RPMI7951 (cell line): Measurements from ENCODE around the gene CDH3. TPM values are rescaled to one million over a fixed set of nuclear protein-coding genes. Genes with fewer than 3 reads are reported as not detected.

Experiments
- DNase-seq: peaks from one replicate; pipeline ENCODE4 v3.0.0-alpha.2; 2012; ENCODE audit warnings: low read depth
- total RNA-seq: library from RNA; depleted of rRNA; stranded (reverse); fragments of >200 nt; shearing (Covaris generic); gene quantifications from 2 replicates; pipeline ENCODE4 v1.2.3, GENCODE V29; 2014; rRNA removed

CDH3 gene
- total RNA-seq, 1 experiment from 2014 or later: 0.24 TPM

DNA sequence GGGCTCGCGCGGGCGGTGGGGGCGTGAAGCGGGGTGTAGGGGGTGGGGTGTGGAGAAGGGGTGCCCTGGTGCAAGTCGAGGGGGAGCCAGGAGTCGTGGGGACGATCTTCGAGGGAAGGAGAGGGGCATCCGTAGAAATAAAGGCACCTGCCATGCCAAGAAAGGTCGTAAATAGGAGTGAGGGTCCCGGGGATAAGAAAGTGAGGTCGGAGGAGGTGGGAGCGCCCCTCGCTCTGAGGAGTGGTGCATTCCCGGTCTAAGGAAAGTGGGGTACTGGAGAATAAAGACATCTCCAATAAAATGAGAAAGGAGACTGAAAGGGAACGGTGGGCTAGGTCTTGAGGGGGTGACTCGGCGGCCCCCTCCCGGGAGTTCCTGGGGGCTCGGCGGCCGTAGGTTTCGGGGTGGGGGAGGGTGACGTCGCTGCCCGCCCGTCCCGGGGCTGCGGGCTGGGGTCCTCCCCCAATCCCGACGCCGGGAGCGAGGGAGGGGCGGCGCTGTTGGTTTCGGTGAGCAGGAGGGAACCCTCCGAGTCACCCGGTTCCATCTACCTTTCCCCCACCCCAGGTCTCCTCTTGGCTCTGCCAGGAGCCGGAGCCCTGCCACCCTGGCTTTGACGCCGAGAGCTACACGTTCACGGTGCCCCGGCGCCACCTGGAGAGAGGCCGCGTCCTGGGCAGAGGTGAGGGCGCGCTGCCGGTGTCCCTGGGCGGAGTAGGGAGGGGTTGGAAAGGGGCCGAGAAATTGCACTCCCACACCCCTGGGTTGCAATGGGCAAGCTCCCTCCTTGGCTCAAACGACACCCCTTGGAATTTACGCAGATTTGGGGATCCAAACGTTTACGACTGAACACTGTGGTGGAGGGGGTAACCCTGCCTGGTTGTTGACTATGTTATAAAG, 92.9 kb downstream of the CDH3 start:
- no peak for DNase-seq

- DNase-seq: no peak
Measured at GRCh38 chr16:68739964-68740627, 95.0 kb downstream of the CDH3 start.

DNA sequence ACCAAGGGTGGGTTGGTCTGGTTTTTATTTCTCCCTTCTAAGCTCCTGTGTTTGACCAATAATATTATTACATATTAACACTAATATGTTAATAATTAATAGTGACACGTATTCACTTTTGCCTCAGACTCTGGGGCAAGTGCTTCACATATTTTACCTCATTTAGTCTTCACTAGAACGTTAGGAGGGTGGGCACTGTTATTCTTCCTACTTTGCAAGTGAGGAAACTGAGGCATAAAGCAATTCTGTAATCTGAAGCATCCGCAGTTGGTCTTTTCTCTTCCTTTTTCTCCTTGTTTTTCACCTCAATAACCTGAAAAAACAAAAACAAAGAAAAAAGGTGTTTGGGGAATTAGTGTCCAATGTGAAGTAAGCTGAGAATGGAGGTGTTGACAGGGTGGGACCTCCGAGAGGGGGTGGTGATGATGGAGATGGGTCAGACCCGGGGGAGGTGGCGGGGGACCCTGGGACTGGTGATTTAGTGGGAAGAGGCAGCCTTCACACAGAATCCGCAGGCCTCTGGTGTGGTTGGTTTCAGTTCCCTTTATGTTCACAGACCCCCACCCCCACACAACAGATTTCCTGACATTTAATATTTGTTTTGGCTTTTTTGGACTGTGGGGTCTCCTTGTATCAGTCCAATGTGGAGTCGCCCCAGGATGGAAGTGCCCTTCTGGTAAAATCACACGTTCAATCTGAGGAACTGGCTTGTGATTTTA, 95.7 kb downstream of the CDH3 start:
- no peak for DNase-seq

DNA sequence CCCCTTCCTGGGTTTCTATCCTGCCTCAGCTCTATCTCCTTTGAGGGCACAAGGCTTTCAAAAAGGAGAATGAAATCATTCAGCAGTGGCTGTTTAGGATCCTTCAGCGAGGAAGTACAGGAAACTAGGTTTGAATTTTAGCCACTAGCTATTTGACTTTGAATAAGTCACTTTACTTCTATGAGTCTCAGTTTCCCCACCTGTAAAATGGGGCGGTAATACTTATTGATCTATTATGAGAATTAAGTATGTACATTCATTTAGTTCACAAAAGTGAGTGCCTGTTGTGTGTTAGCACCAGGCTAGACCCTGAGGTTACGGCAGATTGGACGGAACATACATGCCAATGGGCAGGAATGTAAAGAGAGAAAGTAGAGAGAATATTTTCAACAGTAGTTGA, 98.6 kb downstream of the CDH3 start:
- DNase-seq: no peak

GRCh38 chr16:68744744-68745280, 99.7 kb downstream of the CDH3 start:
- no peak for DNase-seq

DNA sequence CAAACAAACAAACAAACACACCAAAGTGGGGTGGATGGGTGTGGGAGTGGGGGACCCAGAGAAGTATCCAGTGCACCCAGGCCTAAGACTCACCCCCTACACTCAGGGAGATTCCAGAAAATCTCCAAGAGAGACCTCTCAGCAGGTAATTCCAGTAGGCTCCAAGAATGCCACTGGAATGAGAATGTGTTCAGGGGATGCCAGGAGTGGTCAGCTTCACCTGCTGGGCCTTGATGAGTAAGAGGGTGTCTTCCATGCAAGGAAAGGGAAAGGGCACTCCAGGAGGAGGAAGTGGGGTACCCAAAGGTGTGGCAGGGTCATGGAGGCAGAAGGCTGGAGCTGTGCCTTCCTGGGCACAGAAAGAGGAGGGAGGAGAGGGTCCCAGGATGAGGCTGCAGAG, 101.8 kb downstream of the CDH3 start:
- DNase-seq: no peak

DNA sequence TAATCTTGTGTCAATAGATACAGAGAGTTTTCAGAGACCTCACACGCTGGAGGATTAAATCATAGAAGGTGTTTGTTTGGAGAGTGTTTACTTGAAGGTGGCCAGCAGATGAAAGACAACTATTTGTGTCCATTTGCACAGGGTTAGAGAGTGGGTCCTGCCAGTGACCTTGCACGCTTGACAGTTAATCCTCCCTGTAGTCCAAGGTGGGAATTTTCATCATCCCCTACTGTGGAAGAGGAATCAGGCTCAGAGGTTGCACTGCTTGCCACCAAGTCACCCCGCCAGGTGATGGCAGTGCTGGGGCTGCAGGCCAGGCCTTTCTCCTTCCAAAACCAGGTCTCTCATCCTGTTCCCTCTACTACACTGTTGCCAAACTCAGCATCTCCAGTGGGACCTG, 104.3 kb downstream of the CDH3 start:
- no peak for DNase-seq

Other genes with a start within 250 kb of the CDH3 start
- gene SMPD3, start 196.8 kb upstream of the CDH3 start, total RNA-seq: 0.12 TPM in 1 of 2 replicates, not detected in the other
- 16.3 and 18.4 TPM in 2 replicates for gene ZFP90, start 106.0 kb upstream of the CDH3 start, total RNA-seq
- not detected in 2 replicates for gene CDH1, start 92.0 kb downstream of the CDH3 start, total RNA-seq
- gene TANGO6, start 198.2 kb downstream of the CDH3 start, total RNA-seq: 11.3 and 11.5 TPM in 2 replicates